Tibial artery (tissue), 4 donors: ENCODE measurements around the gene NUMA1.

ENCODE experiments used
- DNase-seq, 2 donors: peaks; one replicate each; pipeline ENCODE4 v3.0.0-alpha.2; 2019
- H3K27ac ChIP-seq, 2 donors: fragments of 200-600 bp; sonication (generic) in 1 of 2; 1 replicate in 1 of 2; 2 replicates in 1 of 2; pipeline ENCODE4 v1.5.1; 2018 to 2019; ENCODE audit warnings: mild to moderate bottlenecking in 1 of 2
- H3K27me3 ChIP-seq, 2 donors: fragments of 200-600 bp; sonication (generic) in 1 of 2; one replicate each; pipeline versions ENCODE4 v1.5.1 to v1.6.0; 2016 to 2019
- H3K36me3 ChIP-seq, 3 donors: fragments of 200-600 bp; sonication (generic) in 2 of 3; one replicate each; pipeline ENCODE4 v1.5.1; 2016 to 2019; ENCODE audit warnings: mild to moderate bottlenecking in 2 of 3
- H3K4me1 ChIP-seq, 4 donors: fragments of 200-600 bp; sonication (generic) in 2 of 4; 1 replicate in 3 of 4; 2 replicates in 1 of 4; pipeline ENCODE4 v1.5.1; 2016 to 2019
- H3K4me3 ChIP-seq, 2 donors: fragments of 200-600 bp; sonication (generic) in 1 of 2; 1 replicate in 1 of 2; 2 replicates in 1 of 2; pipeline ENCODE4 v1.5.1; 2018 to 2019; ENCODE audit warnings: mild to moderate bottlenecking in 2 of 2
- H3K9me3 ChIP-seq, 3 donors: fragments of 200-600 bp; sonication (generic) in 1 of 3; one replicate each; pipeline ENCODE4 v1.5.1; 2016 to 2019
- intact Hi-C: fragments of 100-400 bp; cut with DNase I; formaldehyde crosslinking; loops from one replicate; pipeline ENCODE4 v1.15.0; 2023; ENCODE audit warnings: low total_unique reads
- TF ChIP-seq, protein P1 (sequence below), 2 experiments: fragments of 200-600 bp in 1 of 2; fragments of 450-650 bp in 1 of 2; IDR thresholded peaks; one replicate each; pipeline ENCODE4 v1.5.1; 2017 to 2019; ENCODE audit warnings: antibody characterized with exemption in 2 of 2, mild to moderate bottlenecking in 1 of 2, moderate library complexity in 1 of 2

The NUMA1 gene

DNA sequence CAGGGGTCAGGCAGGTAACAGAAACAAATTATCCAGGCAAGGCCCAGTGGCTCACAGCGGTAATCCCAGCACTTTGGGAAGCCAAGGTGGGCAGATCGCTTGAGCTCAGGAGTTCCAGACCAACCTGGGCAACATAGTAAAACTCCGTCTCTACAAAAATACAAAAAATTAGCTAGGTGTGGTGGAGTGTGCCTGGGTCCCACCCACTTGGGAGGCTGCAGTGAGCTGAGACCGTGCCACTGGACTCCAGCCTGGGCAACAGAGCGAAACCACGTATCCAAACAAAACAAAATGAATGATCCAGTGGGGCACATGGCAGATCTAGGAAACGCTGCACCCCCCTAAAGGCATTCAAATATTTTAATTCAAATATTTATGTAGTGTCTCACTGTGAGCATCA, 9.9 kb downstream of the NUMA1 start:
- Histone ChIP-seq H3K4me3 (no peak overlapping the region), H3K27me3 (no peaks in the 10 kb centered on the region), H3K4me1 (peaks cover 0 to 60% (median 42%) of the 10 kb centered on the region in 4 donors), H3K36me3 (peaks cover 0 to 5% (median 4%) of the 10 kb centered on the region in 3 donors), H3K27ac (peak overlapping the region; percentile 67 to 71), H3K9me3 (no peaks in the 10 kb centered on the region)
- intact Hi-C loops, result no loop called here
- DNase-seq, result no peak
- TF ChIP-seq, protein P1, sequence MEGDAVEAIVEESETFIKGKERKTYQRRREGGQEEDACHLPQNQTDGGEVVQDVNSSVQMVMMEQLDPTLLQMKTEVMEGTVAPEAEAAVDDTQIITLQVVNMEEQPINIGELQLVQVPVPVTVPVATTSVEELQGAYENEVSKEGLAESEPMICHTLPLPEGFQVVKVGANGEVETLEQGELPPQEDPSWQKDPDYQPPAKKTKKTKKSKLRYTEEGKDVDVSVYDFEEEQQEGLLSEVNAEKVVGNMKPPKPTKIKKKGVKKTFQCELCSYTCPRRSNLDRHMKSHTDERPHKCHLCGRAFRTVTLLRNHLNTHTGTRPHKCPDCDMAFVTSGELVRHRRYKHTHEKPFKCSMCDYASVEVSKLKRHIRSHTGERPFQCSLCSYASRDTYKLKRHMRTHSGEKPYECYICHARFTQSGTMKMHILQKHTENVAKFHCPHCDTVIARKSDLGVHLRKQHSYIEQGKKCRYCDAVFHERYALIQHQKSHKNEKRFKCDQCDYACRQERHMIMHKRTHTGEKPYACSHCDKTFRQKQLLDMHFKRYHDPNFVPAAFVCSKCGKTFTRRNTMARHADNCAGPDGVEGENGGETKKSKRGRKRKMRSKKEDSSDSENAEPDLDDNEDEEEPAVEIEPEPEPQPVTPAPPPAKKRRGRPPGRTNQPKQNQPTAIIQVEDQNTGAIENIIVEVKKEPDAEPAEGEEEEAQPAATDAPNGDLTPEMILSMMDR (IDR thresholded peaks at IDR 0.05), result no peak

DNA sequence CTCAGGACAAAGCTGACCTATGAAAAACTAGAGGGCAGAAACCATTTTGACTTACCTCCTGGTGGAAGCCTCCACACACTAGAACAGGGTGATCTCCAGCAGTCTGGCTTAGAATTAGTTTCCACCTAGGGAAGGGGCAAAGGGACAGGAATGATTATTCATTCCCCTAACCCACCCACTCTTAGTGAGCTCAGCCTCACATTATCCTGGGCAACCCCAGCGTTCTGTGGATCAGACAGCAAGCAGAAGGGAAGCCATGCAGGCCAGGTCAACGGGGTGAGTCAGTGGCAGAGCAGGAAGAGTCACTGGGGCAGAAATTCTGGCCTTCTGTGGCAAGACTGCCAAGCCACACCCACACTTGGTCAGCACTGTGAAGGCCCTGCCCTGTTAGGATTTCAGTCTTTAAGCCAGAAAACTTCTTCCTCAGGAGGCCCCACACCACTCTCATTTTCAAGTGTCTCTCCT, 10.5 kb downstream of the NUMA1 start:
- Histone ChIP-seq H3K4me1 (peaks cover 0 to 60% (median 42%) of the 10 kb centered on the region in 4 donors), H3K36me3 (peaks cover 0 to 5% (median 0%) of the 10 kb centered on the region in 3 donors), H3K4me3 (no peak overlapping the region), H3K9me3 (no peaks in the 10 kb centered on the region), H3K27me3 (no peaks in the 10 kb centered on the region), H3K27ac (peak overlapping the region; percentile 67 to 71)
- peak; percentile 91 to 92 for DNase-seq
- intact Hi-C loops, result no loop called here
- TF ChIP-seq, protein P1 (IDR thresholded peaks at IDR 0.05), result no peak

DNA sequence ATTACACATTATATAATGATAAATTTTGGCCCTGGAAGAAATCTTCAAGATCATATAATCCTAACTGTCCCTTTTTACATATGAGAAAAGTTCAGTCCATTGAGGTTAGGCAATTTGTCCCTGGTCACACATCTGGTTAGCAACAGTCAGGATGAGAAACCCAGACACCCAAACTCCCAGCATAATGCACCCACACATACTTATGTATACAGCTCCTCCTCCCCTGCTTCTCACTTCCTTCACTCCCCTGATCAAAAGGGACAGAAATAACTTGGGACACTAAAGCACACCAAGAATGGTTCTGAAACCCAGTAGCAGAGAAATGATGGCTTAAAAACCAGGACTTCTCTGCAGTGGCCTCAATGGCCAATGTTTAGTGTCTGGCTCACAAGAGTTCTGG, 11.1 kb downstream of the NUMA1 start:
- Histone ChIP-seq H3K9me3 (no peaks in the 10 kb centered on the region), H3K27me3 (no peaks in the 10 kb centered on the region), H3K4me3 (no peak overlapping the region), H3K4me1 (peaks cover 0 to 60% (median 42%) of the 10 kb centered on the region in 4 donors), H3K27ac (peak overlapping the region; percentile 67 to 71), H3K36me3 (peaks cover 0 to 5% (median 0%) of the 10 kb centered on the region in 3 donors)
- DNase-seq, result no peak
- TF ChIP-seq, protein P1 (IDR thresholded peaks at IDR 0.05), result no peak
- intact Hi-C loops, result no loop called here

DNA sequence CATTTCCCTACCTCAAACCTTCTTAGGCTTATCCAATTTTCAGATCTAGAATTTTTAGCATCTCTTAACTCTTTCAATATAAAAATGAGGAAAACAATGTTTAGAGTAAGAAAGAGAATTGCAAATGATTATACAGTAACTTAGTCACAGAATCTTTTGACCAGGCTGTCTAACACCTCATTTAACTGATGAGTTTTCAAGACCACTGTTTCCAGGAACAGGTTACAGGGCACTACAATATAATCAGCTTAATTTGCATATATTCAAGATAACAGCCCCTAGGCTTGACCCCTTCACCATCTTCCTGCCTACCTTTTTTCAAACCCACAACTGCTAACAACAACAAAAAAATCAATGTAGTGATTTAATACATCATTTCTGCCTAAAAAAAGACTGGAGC, 12.7 kb downstream of the NUMA1 start:
- peaks cover 0 to 60% (median 41%) of the 10 kb centered on the region in 4 donors for H3K4me1 ChIP-seq
- no peaks in the 10 kb centered on the region for H3K9me3 ChIP-seq
- no peak for DNase-seq
- peaks cover 0 to 5% (median 0%) of the 10 kb centered on the region in 3 donors for H3K36me3 ChIP-seq
- H3K4me3 ChIP-seq, result no peak overlapping the region
- peak overlapping the region in 1 of 2 donors; percentile 71 for H3K27ac ChIP-seq
- no peaks in the 10 kb centered on the region for H3K27me3 ChIP-seq
- intact Hi-C loops, result no loop called here
- TF ChIP-seq, protein P1 (IDR thresholded peaks at IDR 0.05), result no peak

DNA sequence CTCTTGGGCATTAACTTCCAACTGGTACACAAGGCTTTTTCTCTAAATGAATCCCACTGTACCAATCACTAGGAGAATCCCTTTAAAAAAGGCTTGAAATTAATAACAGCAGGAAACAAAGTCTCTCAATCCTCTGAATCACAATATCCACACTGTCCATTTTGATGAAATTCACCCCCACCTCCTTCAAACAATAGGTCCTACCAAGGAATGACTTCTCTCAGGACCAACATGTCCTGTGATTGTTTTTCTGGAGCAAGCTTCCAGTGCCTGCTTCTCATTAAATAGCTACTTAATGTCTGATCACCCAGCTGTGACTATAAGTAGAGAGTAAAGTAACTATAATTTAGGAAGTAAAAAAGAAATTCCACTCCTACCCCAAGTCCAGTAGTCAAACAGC, 13.1 kb downstream of the NUMA1 start:
- H3K27me3 ChIP-seq, result no peaks in the 10 kb centered on the region
- TF ChIP-seq, protein P1 (IDR thresholded peaks at IDR 0.05), result no peak
- H3K27ac ChIP-seq, result peak overlapping the region in 1 of 2 donors; percentile 71
- H3K9me3 ChIP-seq, result no peaks in the 10 kb centered on the region
- DNase-seq, result no peak
- no peak overlapping the region for H3K4me3 ChIP-seq
- peaks cover 0 to 5% (median 0%) of the 10 kb centered on the region in 3 donors for H3K36me3 ChIP-seq
- H3K4me1 ChIP-seq, result peaks cover 0 to 56% (median 39%) of the 10 kb centered on the region in 4 donors
- intact Hi-C loops, result no loop called here
